Panc1 (cell line): ENCODE results near the gene STARD4. TPM values are rescaled to one million over a fixed set of nuclear protein-coding genes. Genes with fewer than 3 reads are reported as not detected.

ENCODE experiments used
- ATAC-seq: fragments of 200-7000 bp; cut with Tn5 transposase; 2 replicates; pipeline ENCODE4 v1.9.1; 2020; ENCODE audit warnings: mild to moderate bottlenecking, moderate library complexity
- BruUV-seq: library from RNA; stranded (reverse); fragments of 400-500 nt; replicated peaks from 2 replicates; lab custom pipeline; 2021; lab: Mats Ljungman, UMichigan
- CTCF ChIA-PET: fragments of 300-600 bp; sonication (Branson Sonifier 250); formaldehyde crosslinking; loops from one replicate; lab custom pipeline; 2022; ENCODE audit warnings: antibody characterized with exemption; lab: Charles Lee
- POLR2A ChIA-PET: fragments of 300-600 bp; sonication (Branson Sonifier 250); formaldehyde crosslinking; loops from one replicate; lab custom pipeline; 2022; ENCODE audit warnings: antibody characterized with exemption; lab: Charles Lee
- DNase-seq: peaks from one replicate; pipeline ENCODE4 v3.0.0-alpha.2; 2010; ENCODE audit warnings: low read depth, low spot score
- H3K27ac ChIP-seq: 2 replicates; pipeline ENCODE4 v1.5.1; 2011; ENCODE audit warnings: mild to moderate bottlenecking, low read length, inconsistent platforms
- H3K27me3 ChIP-seq: fragments of 200-500 bp; sonication (Bioruptor generic); 2 replicates; pipeline ENCODE4 v1.6.0; 2014; ENCODE audit warnings: low read length, inconsistent platforms; ENCODE audit not compliant: control insufficient read depth, insufficient read depth
- H3K36me3 ChIP-seq: fragments of 200-500 bp; sonication (Bioruptor generic); 2 replicates; pipeline ENCODE4 v1.5.1; 2014; ENCODE audit warnings: inconsistent platforms, mild to moderate bottlenecking, low read length, moderate library complexity; ENCODE audit not compliant: control insufficient read depth, insufficient read depth
- H3K4me1 ChIP-seq: 2 replicates; pipeline ENCODE4 v1.5.1; 2011; ENCODE audit warnings: inconsistent platforms, mild to moderate bottlenecking, low read length, moderate library complexity; ENCODE audit not compliant: control insufficient read depth, insufficient read depth
- H3K4me3 ChIP-seq, 2 experiments: 2 replicates each; pipeline ENCODE4 v1.5.1; 2011 to 2012; ENCODE audit warnings: low read depth in 2 of 2, low read length in 2 of 2, mild to moderate bottlenecking in 2 of 2, inconsistent platforms in 1 of 2, moderate library complexity in 1 of 2
- H3K9me3 ChIP-seq: fragments of 200-500 bp; sonication (Bioruptor generic); 2 replicates; pipeline ENCODE4 v1.5.1; 2014; ENCODE audit warnings: low read depth, mild to moderate bottlenecking, inconsistent platforms, low read length, moderate library complexity; ENCODE audit not compliant: control insufficient read depth, insufficient read depth
- POLR2AphosphoS5 ChIP-seq: IDR thresholded peaks from 2 replicates; pipeline ENCODE4 v1.6.1; 2012; ENCODE audit warnings: mild to moderate bottlenecking, low read depth, low read length, moderate library complexity
- SIN3A ChIP-seq: IDR thresholded peaks from 2 replicates; pipeline ENCODE4 v1.6.1; 2012; ENCODE audit warnings: low read depth, mild to moderate bottlenecking, low read length, moderate library complexity, borderline replicate concordance; ENCODE audit not compliant: insufficient read depth
- TCF7L2 ChIP-seq: IDR thresholded peaks from 2 replicates; pipeline ENCODE4 v1.6.1; 2011; ENCODE audit warnings: mild to moderate bottlenecking, low read depth, low read length, inconsistent platforms
- in situ Hi-C: cut with HindIII; loops from 2 replicates; pipeline ENCODE4 v1.10.0; 2016; ENCODE audit warnings: low sequenced_read_pairs, low pct_unique_long_range_greater_than_20kb
- intact Hi-C: fragments of 100-400 bp; cut with micrococcal nuclease; formaldehyde crosslinking; loops from one replicate; pipeline ENCODE4 v1.10.0; 2022; ENCODE audit not compliant: unreplicated experiment
- total RNA-seq: library from RNA; stranded (reverse); gene quantifications from one replicate; pipeline ENCODE4 v1.2.1, GENCODE V29; 2021; ENCODE audit not compliant: unreplicated experiment
- TF ChIP-seq, protein P1 (sequence below), 2 experiments: IDR thresholded peaks; 2 replicates each; pipeline ENCODE4 v1.6.1; 2011 to 2012; ENCODE audit warnings: low read depth in 2 of 2, control low read depth in 1 of 2, low read length in 1 of 2, mild to moderate bottlenecking in 1 of 2, moderate library complexity in 1 of 2; ENCODE audit not compliant: insufficient read depth in 1 of 2
- TF ChIP-seq, protein P2 (sequence below): fragments of 450-650 bp; IDR thresholded peaks from 2 replicates; pipeline ENCODE4 v1.5.1; 2017; ENCODE audit warnings: mild to moderate bottlenecking

Gene STARD4
- total RNA-seq, 1 experiment from 2014 or later, result 26.0 TPM

DNA sequence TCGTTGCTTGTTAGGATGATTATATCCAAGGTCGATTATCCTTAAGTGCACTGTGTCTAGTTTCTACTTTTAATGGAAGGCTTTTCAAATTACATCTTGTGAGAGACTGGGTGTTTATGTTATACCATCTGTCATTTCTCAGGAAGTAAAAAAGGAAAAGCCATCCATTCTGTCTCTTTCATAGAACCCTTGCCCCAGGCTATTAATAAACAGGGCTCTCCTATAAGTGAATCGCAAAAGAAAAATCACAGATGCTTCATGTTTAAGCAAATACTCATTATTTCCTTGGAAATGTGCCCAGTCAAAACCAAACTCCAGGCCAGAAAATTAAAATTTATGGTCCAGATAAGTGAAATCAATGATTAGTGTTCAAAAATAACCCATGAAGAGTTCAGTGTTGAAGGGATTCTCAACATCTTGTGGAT, 58.1 kb downstream of the STARD4 start:
- DNase-seq, result no peak
- no peak overlapping the region for H3K4me3 ChIP-seq
- no peaks in the 10 kb centered on the region for H3K9me3 ChIP-seq
- no peak for ATAC-seq
- H3K36me3 ChIP-seq, result no peaks in the 10 kb centered on the region
- no peak overlapping the region for H3K27ac ChIP-seq
- no peaks in the 10 kb centered on the region; the same call in 1 of the 2 replicates for H3K27me3 ChIP-seq
- no TSS peak for BruUV-seq
- no peaks in the 10 kb centered on the region for H3K4me1 ChIP-seq
- ChIA-PET CTCF (no interaction called here), POLR2A (no interaction called here)
- TF ChIP-seq, protein P1, sequence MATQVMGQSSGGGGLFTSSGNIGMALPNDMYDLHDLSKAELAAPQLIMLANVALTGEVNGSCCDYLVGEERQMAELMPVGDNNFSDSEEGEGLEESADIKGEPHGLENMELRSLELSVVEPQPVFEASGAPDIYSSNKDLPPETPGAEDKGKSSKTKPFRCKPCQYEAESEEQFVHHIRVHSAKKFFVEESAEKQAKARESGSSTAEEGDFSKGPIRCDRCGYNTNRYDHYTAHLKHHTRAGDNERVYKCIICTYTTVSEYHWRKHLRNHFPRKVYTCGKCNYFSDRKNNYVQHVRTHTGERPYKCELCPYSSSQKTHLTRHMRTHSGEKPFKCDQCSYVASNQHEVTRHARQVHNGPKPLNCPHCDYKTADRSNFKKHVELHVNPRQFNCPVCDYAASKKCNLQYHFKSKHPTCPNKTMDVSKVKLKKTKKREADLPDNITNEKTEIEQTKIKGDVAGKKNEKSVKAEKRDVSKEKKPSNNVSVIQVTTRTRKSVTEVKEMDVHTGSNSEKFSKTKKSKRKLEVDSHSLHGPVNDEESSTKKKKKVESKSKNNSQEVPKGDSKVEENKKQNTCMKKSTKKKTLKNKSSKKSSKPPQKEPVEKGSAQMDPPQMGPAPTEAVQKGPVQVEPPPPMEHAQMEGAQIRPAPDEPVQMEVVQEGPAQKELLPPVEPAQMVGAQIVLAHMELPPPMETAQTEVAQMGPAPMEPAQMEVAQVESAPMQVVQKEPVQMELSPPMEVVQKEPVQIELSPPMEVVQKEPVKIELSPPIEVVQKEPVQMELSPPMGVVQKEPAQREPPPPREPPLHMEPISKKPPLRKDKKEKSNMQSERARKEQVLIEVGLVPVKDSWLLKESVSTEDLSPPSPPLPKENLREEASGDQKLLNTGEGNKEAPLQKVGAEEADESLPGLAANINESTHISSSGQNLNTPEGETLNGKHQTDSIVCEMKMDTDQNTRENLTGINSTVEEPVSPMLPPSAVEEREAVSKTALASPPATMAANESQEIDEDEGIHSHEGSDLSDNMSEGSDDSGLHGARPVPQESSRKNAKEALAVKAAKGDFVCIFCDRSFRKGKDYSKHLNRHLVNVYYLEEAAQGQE (IDR thresholded peaks at IDR 0.05; ENCODE audit: insufficient read depth in 1 of 2, low read depth in 2 of 2, low read length in 1 of 2), result no peak
- TF ChIP-seq, protein P2, sequence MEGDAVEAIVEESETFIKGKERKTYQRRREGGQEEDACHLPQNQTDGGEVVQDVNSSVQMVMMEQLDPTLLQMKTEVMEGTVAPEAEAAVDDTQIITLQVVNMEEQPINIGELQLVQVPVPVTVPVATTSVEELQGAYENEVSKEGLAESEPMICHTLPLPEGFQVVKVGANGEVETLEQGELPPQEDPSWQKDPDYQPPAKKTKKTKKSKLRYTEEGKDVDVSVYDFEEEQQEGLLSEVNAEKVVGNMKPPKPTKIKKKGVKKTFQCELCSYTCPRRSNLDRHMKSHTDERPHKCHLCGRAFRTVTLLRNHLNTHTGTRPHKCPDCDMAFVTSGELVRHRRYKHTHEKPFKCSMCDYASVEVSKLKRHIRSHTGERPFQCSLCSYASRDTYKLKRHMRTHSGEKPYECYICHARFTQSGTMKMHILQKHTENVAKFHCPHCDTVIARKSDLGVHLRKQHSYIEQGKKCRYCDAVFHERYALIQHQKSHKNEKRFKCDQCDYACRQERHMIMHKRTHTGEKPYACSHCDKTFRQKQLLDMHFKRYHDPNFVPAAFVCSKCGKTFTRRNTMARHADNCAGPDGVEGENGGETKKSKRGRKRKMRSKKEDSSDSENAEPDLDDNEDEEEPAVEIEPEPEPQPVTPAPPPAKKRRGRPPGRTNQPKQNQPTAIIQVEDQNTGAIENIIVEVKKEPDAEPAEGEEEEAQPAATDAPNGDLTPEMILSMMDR, result no peak
- TF ChIP-seq SIN3A (no peak), TCF7L2 (no peak), POLR2AphosphoS5 (no peak)
- intact Hi-C loops (no loop called here), in situ Hi-C loops (no loop called here)

DNA sequence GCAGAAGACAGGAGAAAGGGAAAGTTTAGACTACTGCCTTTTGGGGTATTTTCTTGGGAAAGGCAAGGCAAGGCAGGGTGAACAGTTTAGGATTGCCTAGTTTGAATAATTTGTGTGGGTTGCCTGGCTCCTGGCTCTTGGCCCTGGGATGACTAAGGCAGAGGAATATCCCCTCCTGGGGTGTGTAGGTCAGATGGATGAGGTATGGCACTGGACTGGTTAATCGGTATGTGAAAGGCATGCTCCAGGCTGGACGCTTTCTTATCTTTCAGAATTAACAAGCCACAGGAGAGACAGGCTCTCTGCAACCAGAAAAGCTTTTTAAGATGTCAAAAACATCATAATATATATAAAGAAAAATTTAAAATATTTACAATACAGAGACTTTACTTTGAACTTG, 58.6 kb downstream of the STARD4 start:
- intact Hi-C loops, result no loop called here
- Histone ChIP-seq H3K27ac (no peak overlapping the region), H3K9me3 (no peaks in the 10 kb centered on the region), H3K4me1 (no peaks in the 10 kb centered on the region), H3K36me3 (no peaks in the 10 kb centered on the region), H3K4me3 (no peak overlapping the region), H3K27me3 (no peaks in the 10 kb centered on the region; the same call in 1 of the 2 replicates)
- BruUV-seq, result no TSS peak
- CTCF ChIA-PET, result no interaction called here
- in situ Hi-C loops, result no loop called here
- TF ChIP-seq POLR2AphosphoS5 (no peak), SIN3A (no peak), TCF7L2 (no peak)
- TF ChIP-seq, protein P1 (IDR thresholded peaks at IDR 0.05; ENCODE audit: insufficient read depth in 1 of 2, low read depth in 2 of 2, low read length in 1 of 2), result no peak
- TF ChIP-seq, protein P2, result no peak
- DNase-seq (no peak), ATAC-seq (no peak)
- POLR2A ChIA-PET, result no interaction called here
